Neural progenitor cell (in vitro differentiated cells): Measurements from ENCODE around the gene CSAD. TPM values are rescaled to one million over a fixed set of nuclear protein-coding genes. Genes with fewer than 3 reads are reported as not detected.

Experiments
- DNase-seq: peaks from one replicate; pipeline ENCODE4 v3.0.0-alpha.2; 2016; ENCODE audit warnings: low spot score
- H2AFZ ChIP-seq: fragments of 200-600 bp; sonication (generic); replicated peaks from 2 replicates; pipeline ENCODE4 v1.6.1; 2016; ENCODE audit warnings: antibody characterized with exemption
- H3F3A ChIP-seq: fragments of 200-600 bp; sonication (generic); 2 replicates; pipeline ENCODE4 v1.6.1; 2016; ENCODE audit warnings: antibody characterized with exemption, low read depth
- H3K27ac ChIP-seq: fragments of 200-600 bp; sonication (generic); 2 replicates; pipeline ENCODE4 v1.5.1; 2016; ENCODE audit warnings: mild to moderate bottlenecking
- H3K27me3 ChIP-seq: fragments of 200-600 bp; sonication (generic); 2 replicates; pipeline ENCODE4 v1.6.1; 2016; ENCODE audit warnings: mild to moderate bottlenecking, moderate library complexity
- H3K36me3 ChIP-seq: fragments of 200-600 bp; sonication (generic); 2 replicates; pipeline ENCODE4 v1.5.1; 2016
- H3K4me1 ChIP-seq: fragments of 200-600 bp; sonication (generic); 2 replicates; pipeline ENCODE4 v1.6.1; 2016; ENCODE audit warnings: mixed run types
- H3K4me2 ChIP-seq: fragments of 200-600 bp; sonication (generic); 2 replicates; pipeline ENCODE4 v1.6.1; 2016
- H3K4me3 ChIP-seq: fragments of 200-600 bp; sonication (generic); 2 replicates; pipeline ENCODE4 v1.5.1; 2016
- H3K79me2 ChIP-seq: fragments of 200-600 bp; sonication (generic); 2 replicates; pipeline ENCODE4 v1.6.1; 2016; ENCODE audit warnings: low read depth
- H3K9ac ChIP-seq: fragments of 200-600 bp; sonication (generic); 2 replicates; pipeline ENCODE4 v1.6.1; 2016
- H3K9me3 ChIP-seq: fragments of 200-600 bp; sonication (generic); 2 replicates; pipeline ENCODE4 v1.5.1; 2016; ENCODE audit warnings: low read depth
- H4K20me1 ChIP-seq: fragments of 200-600 bp; sonication (generic); 2 replicates; pipeline ENCODE4 v1.6.1; 2016; ENCODE audit warnings: low read depth
- H3K27ac Mint-ChIP-seq: 3 replicates; pipeline ENCODE4 v1.8.0; 2021; ENCODE audit warnings: mixed read lengths
- H3K27me3 Mint-ChIP-seq: 2 replicates; pipeline ENCODE4 v1.8.0; 2022; ENCODE audit warnings: low read depth, mild to moderate bottlenecking, inconsistent platforms, moderate library complexity, mixed read lengths; ENCODE audit not compliant: insufficient read depth
- H3K36me3 Mint-ChIP-seq: 3 replicates; pipeline ENCODE4 v1.8.0; 2021; ENCODE audit warnings: mixed read lengths
- H3K4me1 Mint-ChIP-seq: 3 replicates; pipeline ENCODE4 v1.8.0; 2021; ENCODE audit warnings: mixed read lengths
- H3K4me3 Mint-ChIP-seq: 3 replicates; pipeline ENCODE4 v1.8.0; 2021; ENCODE audit warnings: mild to moderate bottlenecking, moderate library complexity, mixed read lengths
- H3K9me3 Mint-ChIP-seq: 3 replicates; pipeline ENCODE4 v1.8.0; 2020; ENCODE audit warnings: mixed read lengths
- EZH2 ChIP-seq: fragments of 200-600 bp; sonication (generic); IDR thresholded peaks from 2 replicates; pipeline ENCODE4 v1.6.1; 2017; ENCODE audit warnings: antibody characterized with exemption, mild to moderate bottlenecking, moderate library complexity
- EZH2phosphoT487 ChIP-seq: fragments of 200-600 bp; sonication (generic); IDR thresholded peaks from 2 replicates; pipeline ENCODE4 v1.6.1; 2017; ENCODE audit warnings: antibody characterized with exemption
- total RNA-seq: library from RNA; depleted of rRNA; stranded (reverse); fragments of >200 nt; gene quantifications from 2 replicates; pipeline ENCODE4 v1.2.3, GENCODE V29; 2015; ENCODE audit warnings: low replicate concordance
- TF ChIP-seq, protein P1 (sequence below): fragments of 200-600 bp; sonication (generic); IDR thresholded peaks from 2 replicates; pipeline ENCODE4 v1.5.1; 2017; ENCODE audit warnings: antibody characterized with exemption, mild to moderate bottlenecking

Gene CSAD
- total RNA-seq, 1 donor from 2014 or later = 26.9 TPM

DNA sequence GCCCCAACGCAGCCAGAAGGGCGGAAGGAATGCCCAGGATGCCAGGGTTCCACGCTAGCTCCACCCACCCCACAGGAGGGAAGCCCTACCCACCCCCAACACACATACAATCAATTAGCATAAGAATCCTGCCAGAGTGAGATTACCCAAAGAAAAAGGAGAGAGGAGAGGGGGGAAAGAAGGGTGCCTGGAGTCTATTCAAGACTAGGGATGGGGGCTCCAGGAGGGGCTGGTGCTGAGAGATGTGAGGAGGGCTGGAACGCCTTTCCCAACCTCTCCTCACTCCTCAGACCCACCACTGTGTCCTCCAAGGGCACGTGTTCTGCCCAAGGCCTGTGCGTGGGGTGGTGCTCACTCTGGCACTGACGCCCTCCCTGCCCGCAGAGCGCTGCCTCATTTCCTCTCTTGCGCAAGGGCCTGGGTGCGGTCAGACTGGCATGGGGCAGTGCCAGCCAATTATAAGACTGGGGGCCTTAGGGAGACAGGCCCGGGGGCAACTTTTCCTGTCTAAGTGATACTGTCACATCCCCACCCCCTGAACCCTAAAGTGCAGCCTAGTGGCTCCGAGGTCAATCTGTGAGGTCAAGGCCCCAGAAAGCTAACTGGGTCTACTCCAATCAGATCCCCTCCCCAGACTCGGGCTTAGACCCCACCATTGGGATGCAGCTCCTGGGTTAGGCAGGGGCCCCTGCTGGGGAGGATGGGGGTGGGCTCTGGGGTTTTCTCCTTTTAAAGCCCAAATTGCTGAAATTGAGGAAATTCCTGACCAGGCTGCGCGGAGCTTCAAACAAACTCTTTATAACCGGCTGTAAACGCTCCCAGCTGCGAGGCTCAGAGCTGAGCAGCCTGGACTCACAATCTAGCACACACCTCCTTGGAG is 36.6 kb upstream of the CSAD start:
- peaks cover 16% of the 10 kb centered on the region for H3K27me3 ChIP-seq
- no peak overlapping the region for H3K9ac ChIP-seq
- H3K79me2 ChIP-seq = peaks cover 41% of the 10 kb centered on the region
- H3F3A ChIP-seq = peaks cover 60% of the 10 kb centered on the region
- H3K4me3 ChIP-seq = peak overlapping the region; percentile 9
- peak overlapping the region; percentile 77 for H3K4me2 ChIP-seq
- no peaks in the 10 kb centered on the region for H3K36me3 ChIP-seq
- peaks cover 39% of the 10 kb centered on the region for H3K4me1 ChIP-seq
- no peaks in the 10 kb centered on the region for H3K9me3 Mint-ChIP-seq
- TF ChIP-seq, protein P1, sequence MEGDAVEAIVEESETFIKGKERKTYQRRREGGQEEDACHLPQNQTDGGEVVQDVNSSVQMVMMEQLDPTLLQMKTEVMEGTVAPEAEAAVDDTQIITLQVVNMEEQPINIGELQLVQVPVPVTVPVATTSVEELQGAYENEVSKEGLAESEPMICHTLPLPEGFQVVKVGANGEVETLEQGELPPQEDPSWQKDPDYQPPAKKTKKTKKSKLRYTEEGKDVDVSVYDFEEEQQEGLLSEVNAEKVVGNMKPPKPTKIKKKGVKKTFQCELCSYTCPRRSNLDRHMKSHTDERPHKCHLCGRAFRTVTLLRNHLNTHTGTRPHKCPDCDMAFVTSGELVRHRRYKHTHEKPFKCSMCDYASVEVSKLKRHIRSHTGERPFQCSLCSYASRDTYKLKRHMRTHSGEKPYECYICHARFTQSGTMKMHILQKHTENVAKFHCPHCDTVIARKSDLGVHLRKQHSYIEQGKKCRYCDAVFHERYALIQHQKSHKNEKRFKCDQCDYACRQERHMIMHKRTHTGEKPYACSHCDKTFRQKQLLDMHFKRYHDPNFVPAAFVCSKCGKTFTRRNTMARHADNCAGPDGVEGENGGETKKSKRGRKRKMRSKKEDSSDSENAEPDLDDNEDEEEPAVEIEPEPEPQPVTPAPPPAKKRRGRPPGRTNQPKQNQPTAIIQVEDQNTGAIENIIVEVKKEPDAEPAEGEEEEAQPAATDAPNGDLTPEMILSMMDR = no peak
- TF ChIP-seq EZH2phosphoT487 = no peak
- TF ChIP-seq EZH2 = no peak
- DNase-seq = peak; percentile 79
- no peak overlapping the region for H3K27ac Mint-ChIP-seq
- peak overlapping the region; percentile 78 for H3K4me3 Mint-ChIP-seq
- H4K20me1 ChIP-seq = peaks cover 4% of the 10 kb centered on the region
- H3K27ac ChIP-seq = no peak overlapping the region
- H3K27me3 Mint-ChIP-seq = peaks cover 36% of the 10 kb centered on the region
- no peaks in the 10 kb centered on the region for H3K9me3 ChIP-seq
- H3K4me1 Mint-ChIP-seq = peaks cover 49% of the 10 kb centered on the region
- no peaks in the 10 kb centered on the region for H3K36me3 Mint-ChIP-seq
- no peak overlapping the region for H2AFZ ChIP-seq

DNA sequence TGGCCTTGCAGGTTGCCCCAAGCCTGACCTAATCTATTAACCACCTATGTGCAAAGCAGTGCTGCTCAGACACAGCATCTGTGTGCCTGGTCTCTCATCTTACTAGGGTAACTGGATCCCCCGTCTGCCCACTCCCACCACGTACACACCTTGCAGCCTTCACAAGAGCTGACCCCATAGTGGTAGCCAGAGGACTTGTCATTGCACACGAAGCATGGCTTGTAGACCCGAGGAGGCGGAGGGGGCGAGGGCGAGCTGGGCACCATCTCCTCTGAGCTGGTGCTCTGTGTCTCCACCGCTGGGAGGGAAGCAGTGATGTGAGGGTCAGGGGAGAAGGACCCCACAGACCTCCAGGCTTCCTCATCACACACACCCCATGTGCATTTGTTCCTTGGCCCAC is 34.8 kb upstream of the CSAD start:
- H3K4me3 Mint-ChIP-seq = no peak overlapping the region
- no peak overlapping the region for H3K27ac Mint-ChIP-seq
- peaks cover 47% of the 10 kb centered on the region for H3K4me1 Mint-ChIP-seq
- H3K27ac ChIP-seq = no peak overlapping the region
- no peak overlapping the region for H2AFZ ChIP-seq
- H3K9ac ChIP-seq = no peak overlapping the region
- H3K36me3 ChIP-seq = no peaks in the 10 kb centered on the region
- H3K9me3 Mint-ChIP-seq = no peaks in the 10 kb centered on the region
- H3K4me2 ChIP-seq = no peak overlapping the region
- DNase-seq = no peak
- TF ChIP-seq, protein P1 = no peak
- TF ChIP-seq EZH2 = no peak
- no peak overlapping the region for H3K4me3 ChIP-seq
- H3K36me3 Mint-ChIP-seq = no peaks in the 10 kb centered on the region
- peaks cover 48% of the 10 kb centered on the region for H3F3A ChIP-seq
- peaks cover 35% of the 10 kb centered on the region for H3K27me3 Mint-ChIP-seq
- H3K9me3 ChIP-seq = no peaks in the 10 kb centered on the region
- H3K27me3 ChIP-seq = peaks cover 16% of the 10 kb centered on the region
- peaks cover 35% of the 10 kb centered on the region for H3K4me1 ChIP-seq
- H4K20me1 ChIP-seq = peaks cover 4% of the 10 kb centered on the region
- peaks cover 41% of the 10 kb centered on the region for H3K79me2 ChIP-seq

DNA sequence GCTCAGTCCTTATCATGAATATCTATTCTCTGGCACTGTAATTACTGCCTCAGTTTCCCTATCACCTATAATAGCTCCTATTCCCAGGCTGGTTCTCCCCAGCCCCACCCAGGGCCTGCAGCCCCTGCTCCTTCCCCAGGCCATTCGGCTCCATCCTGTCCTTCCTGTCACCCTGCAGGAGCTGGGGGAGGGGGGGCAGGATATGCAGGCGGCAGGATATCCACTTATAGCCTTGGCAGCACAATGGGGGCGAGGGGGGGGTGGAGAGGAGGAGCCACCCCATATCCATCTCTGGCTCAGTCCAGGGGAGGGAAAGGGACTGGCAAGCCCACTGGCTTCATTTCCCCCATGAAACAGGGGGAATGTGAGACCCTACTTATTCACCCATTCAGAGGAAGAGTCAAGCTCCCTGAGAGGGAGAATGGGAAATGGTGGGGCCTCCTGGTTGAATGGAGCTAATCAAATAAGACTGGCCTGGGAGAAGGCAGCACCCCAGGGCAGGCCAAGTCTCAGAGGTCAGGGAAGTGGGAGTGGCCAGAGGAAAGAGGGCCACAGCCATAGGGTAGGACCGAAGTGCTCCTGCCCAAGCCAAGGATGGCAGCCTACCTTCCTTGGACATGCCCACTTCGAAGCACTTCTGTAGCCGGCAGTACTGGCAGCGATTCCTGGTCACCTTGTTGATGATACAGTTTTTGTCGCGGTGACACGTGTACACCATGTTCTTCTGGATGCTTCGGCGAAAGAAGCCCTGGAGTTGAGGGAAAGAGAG is 34.1 kb upstream of the CSAD start:
- H3K4me2 ChIP-seq = no peak overlapping the region
- Mint-ChIP-seq H3K4me3 (no peak overlapping the region), H3K4me1 (peaks cover 47% of the 10 kb centered on the region)

More for the DNA sequence above, 34.1 kb upstream of the CSAD start:
- Histone ChIP-seq H3K9me3 (no peaks in the 10 kb centered on the region), H3K9ac (no peak overlapping the region), H3K27ac (no peak overlapping the region), H3K4me1 (peaks cover 35% of the 10 kb centered on the region), H2AFZ (no peak overlapping the region), H3K27me3 (peaks cover 14% of the 10 kb centered on the region), H3K36me3 (no peaks in the 10 kb centered on the region), H3K79me2 (peaks cover 39% of the 10 kb centered on the region), H3F3A (peaks cover 41% of the 10 kb centered on the region), H4K20me1 (peaks cover 4% of the 10 kb centered on the region), H3K4me3 (no peak overlapping the region)
- DNase-seq = no peak
- peaks cover 32% of the 10 kb centered on the region for H3K27me3 Mint-ChIP-seq
- TF ChIP-seq EZH2 = no peak
- H3K36me3 Mint-ChIP-seq = no peaks in the 10 kb centered on the region
- no peaks in the 10 kb centered on the region for H3K9me3 Mint-ChIP-seq
- H3K27ac Mint-ChIP-seq = no peak overlapping the region
